HEK293T (cell line): ENCODE measurements around the gene C1QTNF1.

Source experiments
- CTCF ChIA-PET: fragments of 350-600 bp; formaldehyde crosslinking; extraction: SDS; loops from one replicate; lab custom pipeline; 2021; ENCODE audit warnings: antibody characterized with exemption, inconsistent platforms; lab: Yijun Ruan, JAX
- POLR2A ChIA-PET: fragments of 350-600 bp; formaldehyde crosslinking; extraction: SDS; loops from one replicate; lab custom pipeline; 2020; ENCODE audit warnings: antibody characterized with exemption, inconsistent platforms; lab: Yijun Ruan, JAX
- DNase-seq: peaks from one replicate; pipeline ENCODE4 v3.0.0; 2012; ENCODE audit warnings: mixed read lengths; ENCODE audit errors: extremely low spot score
- ARNT ChIP-seq: fragments of 450-650 bp; IDR thresholded peaks from 2 replicates; pipeline ENCODE4 v1.6.1; 2017; ENCODE audit warnings: mild to moderate bottlenecking
- BHLHE40 ChIP-seq: fragments of 450-650 bp; IDR thresholded peaks from 2 replicates; pipeline ENCODE4 v1.6.1; 2016; ENCODE audit warnings: mild to moderate bottlenecking, moderate library complexity, borderline replicate concordance
- CTBP1 ChIP-seq: fragments of 450-650 bp; IDR thresholded peaks from 2 replicates; pipeline ENCODE4 v1.6.1; 2016; ENCODE audit warnings: borderline replicate concordance
- ELF4 ChIP-seq: fragments of 450-650 bp; IDR thresholded peaks from 2 replicates; pipeline ENCODE4 v1.6.1; 2017; ENCODE audit warnings: antibody characterized with exemption
- FOXA1 ChIP-seq: fragments of 450-650 bp; IDR thresholded peaks from 2 replicates; pipeline ENCODE4 v1.6.1; 2016; ENCODE audit warnings: mild to moderate bottlenecking
- FOXK2 ChIP-seq: fragments of 450-650 bp; IDR thresholded peaks from 2 replicates; pipeline ENCODE4 v1.6.1; 2016; ENCODE audit warnings: mild to moderate bottlenecking
- FOXM1 ChIP-seq: fragments of 450-650 bp; IDR thresholded peaks from 2 replicates; pipeline ENCODE4 v1.6.1; 2017; ENCODE audit warnings: mild to moderate bottlenecking, borderline replicate concordance
- HDGF ChIP-seq: fragments of 450-650 bp; IDR thresholded peaks from 2 replicates; pipeline ENCODE4 v1.6.1; 2017; ENCODE audit warnings: antibody characterized with exemption, borderline replicate concordance
- L3MBTL2 ChIP-seq: fragments of 450-650 bp; conservative IDR thresholded peaks from 2 replicates; pipeline ENCODE4 v1.6.1; 2016; ENCODE audit warnings: mild to moderate bottlenecking
- LEF1 ChIP-seq: fragments of 450-650 bp; IDR thresholded peaks from 2 replicates; pipeline ENCODE4 v1.6.1; 2017; ENCODE audit warnings: mild to moderate bottlenecking, borderline replicate concordance
- NFRKB ChIP-seq: fragments of 450-650 bp; IDR thresholded peaks from 2 replicates; pipeline ENCODE4 v1.6.1; 2016; ENCODE audit warnings: mild to moderate bottlenecking, moderate library complexity
- SP1 ChIP-seq: fragments of 450-650 bp; IDR thresholded peaks from 2 replicates; pipeline ENCODE4 v1.6.1; 2017
- SUZ12 ChIP-seq: fragments of 450-650 bp; IDR thresholded peaks from 2 replicates; pipeline ENCODE4 v1.6.1; 2016; ENCODE audit warnings: mild to moderate bottlenecking
- TARDBP ChIP-seq: fragments of 450-650 bp; IDR thresholded peaks from 2 replicates; pipeline ENCODE4 v1.6.1; 2016
- ZNF384 ChIP-seq: fragments of 450-650 bp; IDR thresholded peaks from 2 replicates; pipeline ENCODE4 v1.6.1; 2016
- TF ChIP-seq, protein P1 (sequence below): fragments of 450-650 bp; IDR thresholded peaks from 2 replicates; pipeline ENCODE4 v1.6.1; 2016

Gene C1QTNF1

DNA sequence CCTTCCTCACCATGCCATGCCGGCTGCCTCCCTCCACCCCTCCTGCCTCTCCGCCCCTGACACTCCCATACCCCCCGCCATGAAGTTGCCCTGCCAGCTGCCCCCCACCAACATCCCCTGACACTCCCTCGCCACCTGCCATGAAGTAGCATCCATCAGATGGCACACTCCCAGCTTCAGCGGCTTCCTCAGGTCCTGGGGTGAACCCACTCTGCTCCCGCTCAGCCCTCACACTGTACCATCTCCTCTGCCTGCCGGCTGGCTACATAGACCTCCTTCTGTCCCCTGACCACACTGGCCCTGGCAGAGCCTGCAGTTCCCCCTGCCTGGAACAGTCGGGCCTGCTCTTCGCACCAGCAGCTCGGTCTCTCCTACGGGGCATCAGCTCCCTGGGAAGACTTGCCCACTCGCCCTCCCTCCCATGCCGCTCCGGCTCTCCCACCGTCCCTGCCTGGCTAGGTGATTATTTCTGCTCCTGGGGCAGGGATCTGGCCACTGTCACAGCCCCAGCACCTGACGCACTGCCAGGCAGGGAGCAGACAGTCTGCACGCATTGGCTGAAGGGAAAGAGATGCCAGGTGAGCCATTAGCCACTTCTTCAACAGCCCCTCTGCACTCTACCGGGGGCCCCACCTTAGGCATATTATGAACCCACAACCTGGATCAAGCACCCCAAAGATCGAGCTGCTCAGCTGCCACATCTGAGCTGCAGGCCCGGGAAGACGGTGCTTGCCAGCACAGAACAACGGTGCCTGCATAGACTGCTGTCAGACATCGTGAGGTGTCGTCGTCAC is 23.4 kb upstream of the C1QTNF1 start:
- DNase-seq = no peak
- POLR2A ChIA-PET = interaction anchor here (0.8 kb wide), 1 partner anchor 9 kb away, joined by 3 read pairs; the partner anchor contains the start of gene CANT1
- TF ChIP-seq FOXK2 (no peak), BHLHE40 (no peak), LEF1 (no peak), SUZ12 (no peak), TARDBP (no peak), FOXA1 (no peak), L3MBTL2 (no peak), ZNF384 (no peak), NFRKB (no peak), CTBP1 (no peak), HDGF (no peak), SP1 (no peak), ARNT (no peak), FOXM1 (no peak), ELF4 (no peak)
- TF ChIP-seq, protein P1, sequence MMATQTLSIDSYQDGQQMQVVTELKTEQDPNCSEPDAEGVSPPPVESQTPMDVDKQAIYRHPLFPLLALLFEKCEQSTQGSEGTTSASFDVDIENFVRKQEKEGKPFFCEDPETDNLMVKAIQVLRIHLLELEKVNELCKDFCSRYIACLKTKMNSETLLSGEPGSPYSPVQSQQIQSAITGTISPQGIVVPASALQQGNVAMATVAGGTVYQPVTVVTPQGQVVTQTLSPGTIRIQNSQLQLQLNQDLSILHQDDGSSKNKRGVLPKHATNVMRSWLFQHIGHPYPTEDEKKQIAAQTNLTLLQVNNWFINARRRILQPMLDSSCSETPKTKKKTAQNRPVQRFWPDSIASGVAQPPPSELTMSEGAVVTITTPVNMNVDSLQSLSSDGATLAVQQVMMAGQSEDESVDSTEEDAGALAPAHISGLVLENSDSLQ = no peak
- CTCF ChIA-PET = no interaction called here

DNA sequence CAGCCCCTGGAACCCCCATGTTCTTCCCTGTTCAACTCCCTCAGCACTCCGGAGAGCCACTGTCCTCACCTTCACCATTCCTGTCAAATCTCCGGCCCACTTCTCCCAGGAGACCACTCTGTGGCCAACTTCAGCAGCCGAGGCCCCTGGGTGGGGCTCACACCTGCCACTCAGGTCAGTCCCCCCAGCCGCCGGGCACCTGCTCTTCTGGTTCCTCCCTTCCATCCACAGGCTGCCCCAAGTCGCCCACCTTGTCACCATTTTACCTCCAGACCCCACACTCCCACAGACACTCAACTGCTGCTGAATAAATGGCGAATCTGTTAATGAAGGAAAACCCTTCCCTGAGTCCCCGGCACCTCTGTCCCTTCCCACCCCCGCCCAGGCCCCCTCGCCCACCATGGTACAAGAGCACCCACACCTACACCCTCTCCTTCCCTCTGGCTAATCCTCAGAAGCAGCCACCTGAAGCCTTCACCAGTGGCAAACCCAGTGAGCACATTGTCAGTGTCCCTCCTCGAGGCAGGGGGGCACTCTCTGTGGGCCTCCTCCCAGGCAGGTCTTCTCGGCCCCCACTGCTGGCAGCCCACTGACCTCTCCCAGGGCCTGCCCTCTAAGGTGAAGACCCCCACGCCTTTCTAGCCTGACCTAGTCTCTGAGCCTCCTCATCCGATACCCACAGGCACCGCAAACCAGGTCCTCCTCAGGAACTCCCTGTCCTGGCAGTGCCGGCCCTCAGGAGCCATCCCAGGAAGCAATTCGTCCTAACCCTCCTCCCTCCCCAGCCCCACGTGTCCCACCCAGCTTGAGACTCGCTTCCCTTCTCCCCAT is 22.6 kb upstream of the C1QTNF1 start:
- DNase-seq = no peak
- CTCF ChIA-PET = no interaction called here
- TF ChIP-seq L3MBTL2 (no peak), HDGF (no peak), ARNT (no peak), ZNF384 (no peak), LEF1 (no peak), FOXM1 (no peak), ELF4 (no peak), SUZ12 (no peak)
- TF ChIP-seq, protein P1 = no peak
- POLR2A ChIA-PET = no interaction called here

DNA sequence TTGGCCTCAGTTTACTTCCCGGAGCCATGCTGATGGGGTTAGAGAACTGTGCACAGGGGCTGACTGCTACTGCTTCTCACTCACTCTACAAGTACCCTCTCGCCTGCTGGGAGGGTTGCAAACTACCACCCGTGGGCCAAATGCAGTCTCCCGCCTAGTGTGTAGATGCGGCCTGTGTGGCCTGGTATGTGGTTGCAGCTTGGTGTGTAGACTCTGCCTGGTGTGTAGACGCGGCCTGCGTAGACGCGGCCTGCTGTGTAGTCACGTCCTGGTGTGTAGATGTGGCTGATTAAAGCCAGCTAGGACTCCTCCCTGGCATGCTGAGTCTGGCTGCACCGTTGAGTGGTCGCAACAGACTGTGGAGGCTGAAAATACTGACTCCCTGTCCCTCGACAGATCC is 21.7 kb upstream of the C1QTNF1 start:
- CTCF ChIA-PET = no interaction called here
- TF ChIP-seq FOXM1 (no peak), TARDBP (no peak), FOXA1 (no peak), HDGF (no peak), ELF4 (no peak), ZNF384 (no peak), LEF1 (no peak), SP1 (no peak), NFRKB (no peak), FOXK2 (no peak), CTBP1 (no peak), BHLHE40 (no peak), SUZ12 (no peak)
- TF ChIP-seq, protein P1 = no peak
- no peak for DNase-seq
- POLR2A ChIA-PET = no interaction called here

DNA sequence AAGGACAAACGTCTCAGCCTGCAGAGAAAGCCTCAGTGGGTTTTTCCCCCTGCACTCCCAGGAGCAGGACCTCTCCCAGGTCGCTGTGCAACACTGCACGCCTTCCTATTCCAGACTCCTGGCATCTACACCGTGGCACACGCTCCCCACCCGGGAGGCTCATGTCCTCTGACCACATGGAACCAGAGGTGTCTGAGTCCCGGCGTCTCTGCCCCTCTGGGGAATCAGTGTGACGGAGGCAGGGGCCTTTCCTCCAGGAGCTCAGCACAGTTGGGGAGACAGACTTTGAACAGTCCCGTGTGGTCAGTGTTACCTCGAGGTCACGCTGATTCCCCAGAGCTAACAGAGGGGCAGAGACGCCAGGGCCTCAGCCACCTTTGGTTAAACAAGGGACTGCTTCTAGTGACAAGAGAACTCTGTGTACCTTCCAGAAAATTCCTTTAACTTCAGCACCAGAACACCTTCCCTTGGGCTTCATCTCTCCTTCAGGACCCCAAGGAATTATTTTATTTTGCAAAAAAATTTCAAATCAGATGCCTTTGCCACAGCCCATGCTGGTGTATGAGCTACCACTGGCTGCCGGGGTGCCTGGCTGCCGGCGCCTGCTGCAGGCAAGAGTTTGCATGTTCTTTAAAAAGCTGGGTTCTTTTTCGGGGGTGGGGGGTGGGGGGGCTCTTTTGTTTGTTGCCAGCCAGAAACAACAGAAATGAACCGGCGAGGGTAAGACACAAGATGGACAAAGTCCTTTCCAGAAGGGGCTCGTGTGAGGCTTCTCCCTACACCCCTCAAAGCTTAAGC is 21.0 kb upstream of the C1QTNF1 start:
- no peak for TF ChIP-seq FOXK2
- no peak for TF ChIP-seq NFRKB
- TF ChIP-seq L3MBTL2 = no peak
- no peak for TF ChIP-seq HDGF
- TF ChIP-seq FOXA1 = no peak
- TF ChIP-seq BHLHE40 = no peak
- no peak for TF ChIP-seq CTBP1
- TF ChIP-seq SP1 = no peak
- no peak for TF ChIP-seq ELF4
- no peak for TF ChIP-seq LEF1
- no peak for TF ChIP-seq TARDBP
- no peak for TF ChIP-seq FOXM1
- no peak for TF ChIP-seq SUZ12
- no peak for TF ChIP-seq ARNT
- no peak for TF ChIP-seq ZNF384
- TF ChIP-seq, protein P1 = no peak
- CTCF ChIA-PET = interaction anchor here (0.6 kb wide), 1 partner anchor 140 kb away, joined by 3 read pairs; no protein-coding TSS in a partner anchor
- DNase-seq = no peak
- POLR2A ChIA-PET = no interaction called here
